Measurements from ENCODE around the gene TACR1.

Gene TACR1

DNA sequence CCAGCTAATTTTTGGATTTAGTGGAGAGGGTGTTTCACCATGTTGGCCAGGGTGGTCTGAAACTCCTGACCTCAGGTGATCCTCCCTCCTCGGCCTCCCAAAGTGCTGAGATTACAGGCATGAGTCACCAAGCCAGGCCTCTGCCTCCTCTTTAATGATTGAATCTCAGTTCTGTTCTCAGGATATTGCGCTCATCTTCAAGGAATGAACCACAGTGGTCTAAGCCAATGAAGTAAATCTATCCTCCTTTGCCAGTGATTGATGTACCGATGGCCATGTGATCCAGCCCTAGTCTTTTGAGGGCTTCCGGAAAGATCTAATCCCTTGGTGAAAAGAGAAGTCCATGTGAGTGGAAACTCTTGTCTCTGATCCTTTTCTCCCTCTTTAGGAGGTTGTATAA, 192.3 kb downstream of the TACR1 start:
- no peak for FAIRE-seq

DNA sequence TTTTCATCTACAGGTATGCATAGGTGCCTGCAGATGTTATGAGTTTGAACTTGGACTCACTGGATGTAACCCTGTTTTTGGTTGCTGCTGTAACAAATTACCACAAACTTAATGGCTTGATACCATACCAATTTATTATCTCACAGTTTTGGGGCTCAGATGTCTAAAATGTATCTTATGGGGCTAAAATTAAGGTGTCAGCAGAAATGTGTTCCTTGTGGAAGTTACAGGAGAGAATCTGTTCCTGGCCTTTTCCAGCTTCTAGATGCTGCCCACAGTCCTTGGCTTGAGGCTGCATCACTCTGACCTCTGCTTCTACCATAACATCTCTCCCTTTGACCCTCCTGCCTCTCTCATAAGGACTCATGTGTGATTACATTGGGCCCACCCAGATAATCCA, 193.3 kb downstream of the TACR1 start:
- no peak for FAIRE-seq

- FAIRE-seq, result no peak
Observed at GRCh38 chr2:75003773-75004172, 195.5 kb downstream of the TACR1 start.

DNA sequence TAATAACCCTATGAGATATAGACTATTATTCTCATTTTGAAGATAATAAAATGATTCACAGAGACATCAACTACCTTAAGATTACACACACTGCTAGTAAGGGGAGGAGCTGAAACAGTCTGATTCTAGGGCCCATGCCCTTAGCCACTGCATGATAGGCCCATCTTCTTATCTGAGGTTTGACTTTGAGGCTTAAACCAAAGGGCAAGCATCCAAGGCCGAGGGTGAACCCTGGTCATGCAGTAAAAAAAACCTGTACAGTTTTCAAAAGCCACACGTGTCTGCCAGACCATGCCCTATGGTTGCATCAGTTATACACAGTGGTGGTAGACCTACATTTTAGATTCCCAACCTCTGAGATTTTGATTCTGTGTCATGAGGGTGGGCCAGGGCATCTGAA, 196.0 kb downstream of the TACR1 start:
- no peak for FAIRE-seq

DNA sequence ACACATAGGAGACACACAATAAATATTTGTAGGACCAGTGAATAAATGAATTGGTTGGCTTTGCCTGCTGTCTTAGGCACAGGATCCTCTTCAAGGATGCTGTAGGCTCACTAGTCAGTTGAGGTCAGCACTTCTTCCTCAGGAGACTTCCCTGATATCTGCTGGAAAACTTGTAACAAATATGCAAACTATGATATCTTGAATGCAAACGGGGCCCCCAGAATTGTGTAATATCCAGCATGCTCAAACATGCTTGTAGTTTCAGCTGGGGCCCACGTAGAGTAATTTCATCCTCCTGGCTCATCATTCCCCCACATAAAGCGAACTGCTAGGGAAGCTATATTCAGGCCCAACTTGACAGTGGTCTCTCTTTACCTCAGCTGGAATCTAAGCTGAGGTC, 197.3 kb downstream of the TACR1 start:
- no peak for FAIRE-seq

DNA sequence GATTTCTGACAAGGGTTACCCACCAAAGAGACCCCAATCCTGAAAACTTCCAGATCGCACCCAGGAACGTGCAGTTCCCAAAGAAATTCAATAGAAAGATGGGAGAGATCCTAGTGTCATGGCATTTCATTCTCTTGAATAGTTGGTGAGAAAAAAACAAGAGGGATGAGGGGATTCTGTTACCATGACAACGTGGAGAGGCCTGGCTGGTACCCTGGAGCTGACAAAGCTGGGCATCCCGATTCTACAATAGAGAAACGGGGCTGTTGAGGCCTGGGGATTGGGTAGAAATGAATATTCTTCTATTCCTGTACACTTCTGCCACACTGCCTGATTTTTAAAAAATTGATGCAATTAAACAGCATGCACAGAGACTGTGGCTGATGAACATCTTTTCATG, 199.9 kb downstream of the TACR1 start:
- no peak for FAIRE-seq
